ENCODE results near the gene FCSK.

DNA sequence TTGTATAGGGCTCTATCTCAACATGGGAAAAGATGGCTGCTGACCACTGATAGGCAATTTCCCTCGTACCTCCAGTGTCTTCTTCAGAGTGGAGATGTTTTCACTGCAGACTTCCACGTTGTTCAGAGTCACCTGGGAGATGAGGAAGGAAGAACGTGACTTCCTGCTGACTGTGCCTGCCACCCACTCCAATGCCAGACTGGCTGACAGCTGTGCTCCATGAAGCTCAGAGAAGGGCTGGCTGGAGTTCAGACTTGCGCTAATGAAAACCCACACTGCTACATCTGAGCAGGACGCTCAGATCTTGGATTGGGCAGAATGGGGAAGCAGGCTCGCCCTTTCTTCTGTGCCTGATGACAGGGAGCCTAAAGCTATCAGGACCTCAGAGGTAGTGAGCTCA lies 35.9 kb downstream of the FCSK start:
- TF ChIP-seq CTCF (IDR thresholded peaks at IDR 0.05): no peak
- no peak for TF ChIP-seq POLR2A (IDR thresholded peaks at IDR 0.05)

Measured in body of pancreas (tissue), 4 donors.